ENCODE measurements around the gene SLC9A5.

The SLC9A5 gene

DNA sequence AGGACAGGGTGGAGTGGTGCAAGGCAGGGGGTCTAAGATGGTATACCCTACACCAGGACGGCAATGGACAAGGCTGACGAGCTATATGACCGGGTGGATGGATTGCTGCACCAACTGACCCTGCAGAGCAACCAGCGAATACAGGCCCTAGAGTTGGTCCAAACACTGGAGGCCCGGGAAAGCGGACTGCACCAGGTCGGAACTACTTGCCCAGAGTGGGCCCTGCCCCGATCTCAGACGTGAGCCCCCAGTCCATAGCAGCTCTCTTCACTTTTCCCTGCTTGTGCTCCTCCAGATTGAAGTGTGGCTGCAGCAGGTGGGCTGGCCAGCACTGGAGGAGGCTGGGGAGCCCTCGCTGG lies 33.6 kb downstream of the SLC9A5 start:
- no peak for DNase-seq

DNA sequence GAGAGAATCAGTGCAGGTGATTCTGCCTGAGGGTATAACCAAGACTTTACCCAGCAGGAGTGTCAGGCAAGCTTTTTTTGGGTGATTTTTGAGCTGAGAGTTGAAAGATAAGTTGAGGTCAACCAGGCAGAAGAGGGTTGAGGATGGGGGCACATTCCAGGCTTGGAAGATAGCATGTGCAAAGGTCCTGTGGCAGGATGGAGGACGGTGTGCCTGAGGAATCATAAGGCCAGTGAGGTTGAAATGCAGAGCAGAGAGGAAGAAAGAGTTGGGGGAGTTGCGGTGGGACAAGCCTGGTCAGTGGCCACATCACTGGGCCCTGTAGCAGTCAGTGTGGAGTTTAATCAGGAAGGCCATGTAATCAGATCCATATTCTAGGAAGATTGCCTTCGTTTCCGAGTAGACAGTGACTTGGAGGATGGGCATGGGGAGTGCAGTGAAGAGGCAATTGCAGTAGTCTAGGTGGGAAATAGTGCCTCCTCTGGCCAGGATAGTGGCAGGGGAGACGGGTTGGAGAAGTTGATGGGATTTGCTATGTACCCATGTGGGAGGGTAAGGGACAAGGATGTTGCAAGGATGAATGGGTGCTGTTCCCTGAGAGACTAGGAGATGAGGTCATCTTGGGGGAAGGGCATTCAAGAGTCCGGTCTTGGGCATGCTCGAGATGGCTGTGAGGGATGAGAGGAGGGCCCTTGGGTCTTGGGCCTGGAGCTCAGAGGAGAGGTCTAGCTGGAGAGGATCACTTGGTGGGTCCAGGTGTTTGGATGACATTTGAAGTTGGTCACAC lies 34.5 kb downstream of the SLC9A5 start:
- DNase-seq, result no peak

GRCh38 chr16:67283826-67284555 lies 35.2 kb downstream of the SLC9A5 start:
- DNase-seq, result no peak

GRCh38 chr16:67284699-67285646 lies 36.2 kb downstream of the SLC9A5 start:
- no peak for DNase-seq

DNA sequence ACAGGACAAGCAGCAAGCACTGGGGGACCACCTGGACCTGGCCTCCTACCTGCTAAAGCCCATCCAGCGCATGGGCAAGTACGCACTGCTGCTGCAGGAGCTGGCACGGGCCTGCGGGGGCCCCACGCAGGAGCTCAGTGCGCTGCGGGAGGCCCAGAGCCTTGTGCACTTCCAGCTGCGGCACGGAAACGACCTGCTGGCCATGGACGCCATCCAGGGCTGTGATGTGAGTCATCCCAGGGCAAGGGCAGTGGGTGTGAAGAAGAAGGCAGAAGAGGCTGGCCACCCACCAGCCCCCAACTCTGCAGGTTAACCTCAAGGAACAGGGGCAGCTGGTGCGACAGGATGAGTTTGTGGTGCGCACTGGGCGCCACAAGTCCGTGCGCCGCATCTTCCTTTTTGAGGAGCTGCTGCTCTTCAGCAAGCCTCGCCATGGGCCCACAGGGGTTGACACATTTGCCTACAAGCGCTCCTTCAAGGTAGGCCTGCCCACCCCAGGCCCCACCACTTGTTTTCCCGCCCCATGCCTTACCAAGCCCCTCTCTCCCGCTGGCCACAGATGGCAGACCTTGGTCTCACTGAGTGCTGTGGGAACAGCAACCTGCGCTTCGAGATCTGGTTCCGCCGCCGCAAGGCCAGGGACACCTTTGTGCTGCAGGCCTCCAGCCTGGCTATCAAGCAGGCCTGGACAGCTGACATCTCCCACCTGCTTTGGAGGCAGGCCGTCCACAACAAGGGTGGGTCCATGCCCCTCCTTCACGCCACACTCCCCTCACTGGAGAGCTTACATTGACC lies 37.9 kb downstream of the SLC9A5 start:
- no peak for DNase-seq

DNA sequence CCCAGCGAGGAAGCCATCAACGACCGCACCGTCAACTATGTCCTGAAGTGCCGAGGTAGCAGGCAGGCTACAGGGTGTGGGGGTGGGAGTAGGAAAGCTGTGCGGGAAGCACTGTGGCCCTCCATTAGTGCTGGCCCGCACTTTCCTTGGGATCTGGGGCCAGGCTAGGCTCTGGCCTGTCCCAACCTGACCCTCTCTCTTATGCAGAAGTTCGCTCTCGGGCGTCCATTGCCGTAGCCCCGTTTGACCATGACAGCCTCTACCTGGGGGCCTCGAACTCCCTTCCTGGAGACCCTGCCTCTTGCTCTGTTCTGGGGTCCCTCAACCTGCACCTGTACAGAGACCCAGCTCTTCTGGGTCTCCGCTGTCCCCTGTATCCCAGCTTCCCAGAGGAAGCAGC lies 39.2 kb downstream of the SLC9A5 start:
- no peak for DNase-seq

- no peak for DNase-seq
These were observed 42.7 kb downstream of the SLC9A5 start for GRCh38 chr16:67291461-67291860.

DNA sequence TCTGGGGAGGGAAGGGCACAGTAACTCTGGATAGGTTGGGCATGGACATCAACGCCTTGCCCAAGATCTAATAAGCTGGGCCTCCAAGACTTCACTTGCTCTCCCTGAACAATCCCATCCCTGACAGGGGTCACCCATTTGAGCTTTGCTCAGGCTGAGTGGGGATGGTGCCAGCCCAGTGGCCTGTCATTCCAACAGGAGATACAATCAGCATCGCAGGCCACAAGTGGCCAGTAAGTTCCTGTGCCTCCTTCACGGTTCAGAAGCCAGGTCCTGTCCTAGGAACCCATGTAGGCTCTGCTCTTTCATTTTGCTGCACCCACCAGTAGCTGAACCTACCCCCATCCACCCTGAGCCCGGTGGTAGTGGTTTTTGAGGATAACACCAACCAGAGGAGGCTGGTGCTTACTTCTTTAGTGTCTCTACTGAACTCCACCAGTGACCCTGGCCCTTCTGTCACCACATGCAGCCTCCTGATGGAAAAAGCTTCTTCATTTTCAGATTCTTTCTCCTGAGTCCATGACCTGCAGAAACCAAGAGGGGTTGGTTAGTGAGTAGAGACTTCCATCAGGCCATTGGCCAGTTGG lies 45.5 kb downstream of the SLC9A5 start:
- DNase-seq, result no peak

GRCh38 chr16:67294938-67295361 lies 46.2 kb downstream of the SLC9A5 start:
- no peak for DNase-seq

DNA sequence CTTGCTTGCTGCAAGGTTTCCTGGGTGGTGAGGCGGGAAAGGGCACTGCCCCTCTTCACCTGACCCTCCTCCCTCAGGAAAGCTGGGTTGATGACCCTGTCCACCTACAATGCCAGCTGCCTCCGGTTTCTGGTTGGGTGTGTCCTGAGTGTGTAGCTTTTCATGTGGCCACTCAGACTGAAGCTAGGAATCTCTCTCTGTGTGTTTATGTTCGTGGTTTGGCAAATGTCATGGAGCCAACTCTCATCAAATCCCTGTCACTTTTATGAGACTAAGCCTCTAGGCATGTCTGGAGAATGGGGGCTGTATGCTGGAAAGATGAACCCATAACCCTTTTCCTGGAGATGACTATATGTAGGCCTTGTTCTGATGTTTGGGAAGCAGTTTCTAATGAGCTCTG lies 47.6 kb downstream of the SLC9A5 start:
- DNase-seq, result no peak

GRCh38 chr16:67298277-67298676 lies 49.5 kb downstream of the SLC9A5 start:
- no peak for DNase-seq

DNA sequence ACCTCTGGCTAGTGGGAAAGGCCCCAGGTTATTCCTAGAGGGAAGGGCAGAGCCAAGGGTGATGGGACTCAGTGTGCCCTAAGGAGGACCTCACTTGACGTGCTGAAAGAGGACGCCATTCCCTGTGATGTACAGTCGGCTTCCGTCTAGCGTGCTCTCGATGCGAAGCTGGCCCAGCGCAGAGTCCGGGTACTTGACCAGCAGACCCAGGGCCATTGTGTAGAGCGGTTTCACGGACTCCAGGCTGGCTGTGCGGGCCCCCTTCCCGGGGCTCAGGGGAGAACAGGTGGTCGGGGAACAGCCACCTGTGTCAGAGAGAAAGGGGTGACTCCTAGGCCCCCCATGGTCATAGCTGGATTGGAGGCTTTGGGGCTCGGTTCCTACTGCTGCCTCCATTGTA lies 50.5 kb downstream of the SLC9A5 start:
- no peak for DNase-seq

DNA sequence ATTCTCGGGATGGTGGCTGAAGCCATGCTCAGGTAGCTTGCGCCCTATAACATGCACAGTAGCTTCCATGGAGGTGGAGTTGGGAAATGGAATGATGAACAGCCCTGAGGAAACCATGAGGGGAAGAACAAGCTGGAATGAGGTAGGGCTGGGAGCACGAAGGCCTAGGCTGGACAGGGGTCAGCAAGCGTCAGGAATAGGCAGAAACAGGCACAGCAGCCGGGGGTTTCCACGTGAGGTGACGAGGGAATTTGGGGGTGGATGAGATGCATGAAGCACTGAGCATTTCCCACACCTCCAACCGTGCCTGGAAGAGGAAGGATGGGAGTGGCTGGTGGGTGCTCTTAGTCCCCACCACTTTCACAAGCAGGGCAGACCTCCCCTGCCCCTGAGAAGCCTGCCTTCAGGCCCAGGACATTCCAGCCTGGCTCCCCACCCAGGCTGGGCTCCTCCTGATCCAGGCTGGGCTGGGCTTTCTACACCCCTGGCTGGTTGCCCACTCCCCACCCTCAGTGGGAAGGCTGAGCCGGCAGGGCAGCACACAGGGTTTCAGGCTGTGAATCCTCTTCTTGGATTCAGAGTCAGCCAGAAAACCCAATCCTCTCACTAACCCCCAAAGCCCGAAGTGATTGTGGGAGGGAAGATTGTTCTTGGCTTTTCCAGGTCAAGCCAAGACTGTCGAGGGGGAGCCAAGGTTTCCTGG lies 52.5 kb downstream of the SLC9A5 start:
- no peak for DNase-seq

- DNase-seq, result no peak
These were observed 53.3 kb downstream of the SLC9A5 start for GRCh38 chr16:67302076-67302475.

- DNase-seq, result no peak
These were observed 54.2 kb downstream of the SLC9A5 start for GRCh38 chr16:67302970-67303369.

- no peak for DNase-seq
These were observed 55.2 kb downstream of the SLC9A5 start for GRCh38 chr16:67304020-67304419.

DNA sequence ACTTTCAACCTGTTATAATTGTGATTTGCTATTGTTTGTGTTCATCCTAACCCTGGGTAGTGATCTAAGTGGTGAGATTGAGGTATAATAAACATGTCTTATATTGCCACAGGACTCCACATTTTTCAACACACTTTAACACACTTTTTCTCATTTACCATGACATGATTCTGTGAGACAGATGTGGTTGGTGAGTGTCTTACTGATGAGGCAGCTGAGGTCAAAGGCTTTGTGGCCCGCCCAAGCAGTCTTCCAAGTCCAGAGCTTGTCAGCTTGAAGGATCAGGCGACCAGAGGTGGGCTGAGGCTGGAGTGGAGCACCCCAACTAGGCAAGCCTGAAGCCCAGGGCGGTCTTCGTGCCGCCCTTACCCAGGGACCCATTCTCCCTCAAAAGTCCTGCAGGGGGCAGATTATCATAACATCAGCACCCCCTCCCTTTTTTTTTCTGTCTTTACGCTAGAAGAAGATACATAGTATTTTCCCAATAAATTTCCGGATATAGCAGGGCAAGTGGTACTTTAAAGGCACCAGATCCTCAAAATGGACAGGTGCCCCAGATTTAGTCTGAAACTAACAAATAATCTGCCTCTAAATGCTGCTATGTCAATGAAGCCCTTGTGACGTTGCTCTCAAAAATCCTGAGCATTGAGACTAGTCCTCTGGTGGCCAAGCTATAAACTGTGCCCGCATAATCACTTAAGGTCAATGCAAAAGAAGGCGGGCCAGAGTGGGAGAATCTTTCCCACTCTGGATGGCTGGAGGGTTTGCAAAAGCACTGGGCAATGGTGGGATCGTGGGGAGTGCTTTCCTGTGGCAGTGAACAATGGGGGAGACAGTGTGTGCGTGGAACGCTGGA lies 56.7 kb downstream of the SLC9A5 start:
- no peak for DNase-seq

- DNase-seq, result no peak
These were observed 61.8 kb downstream of the SLC9A5 start for GRCh38 chr16:67310561-67310960.

DNA sequence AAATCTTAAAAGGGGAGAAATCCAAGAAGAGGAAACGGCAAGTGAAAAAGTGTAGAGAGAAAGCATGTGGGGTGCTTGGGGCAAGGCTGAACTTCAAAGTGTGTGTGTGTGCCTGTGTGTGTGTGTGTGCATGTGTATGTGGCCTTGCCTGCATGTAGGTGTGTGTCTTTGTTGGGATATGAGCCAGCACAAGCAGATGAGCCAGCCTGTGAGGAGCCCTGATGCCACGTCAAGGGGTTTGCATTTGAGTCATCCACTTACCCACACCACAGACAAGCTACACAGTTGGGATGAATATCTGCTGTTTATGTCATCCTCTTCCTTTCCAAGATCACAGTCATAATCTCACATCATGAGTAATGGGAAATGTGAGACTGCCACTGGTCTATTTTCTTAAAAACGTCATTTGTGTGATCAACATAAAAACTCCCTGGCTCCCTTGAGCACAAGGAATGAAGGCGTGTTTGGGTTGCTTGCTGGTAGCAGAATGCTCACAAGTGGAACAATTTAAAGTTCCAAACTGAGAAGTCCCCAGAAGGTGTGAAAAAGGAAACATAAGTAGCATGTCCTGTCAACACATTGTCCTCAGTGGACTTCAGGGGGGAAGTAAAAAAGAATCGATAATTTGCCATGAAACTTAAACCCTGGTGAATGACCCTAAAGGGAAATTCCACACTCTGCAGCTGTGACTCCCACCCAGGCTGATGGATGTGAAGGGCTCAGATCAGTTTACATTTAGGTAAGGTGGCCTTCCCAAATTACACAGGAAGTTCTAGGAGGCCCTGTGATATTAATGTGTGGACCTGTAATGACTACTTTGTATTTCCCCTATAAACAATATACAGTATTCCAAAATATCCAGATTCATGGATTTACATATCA lies 63.1 kb downstream of the SLC9A5 start:
- no peak for DNase-seq

Data from CD4-positive, alpha-beta T cell treated with Interleukin-4 for 1 hour (primary cell).